Measurements from ENCODE around the gene RPF1.
"Not testable (repeated sequence)": the region's sequence is repeated elsewhere in the genome, so short reads cannot be mapped to it uniquely, and the experiment has no call there.

GRCh38 chr1:84507887-84508286 is 28.8 kb downstream of the RPF1 start:
- not testable (repeated sequence) for TF ChIP-seq CTCF (IDR thresholded peaks at IDR 0.05); POLR2A (IDR thresholded peaks at IDR 0.05; ENCODE audit: low read depth)

Measured in esophagus muscularis mucosa (tissue), 3 donors.